HG03354 (cell line): ENCODE results near the gene POGLUT3.
A peak's percentile ranks its signal among the peaks of the same experiment; 100 is the strongest.

Experiments used
- ATAC-seq: cut with Tn5 transposase; IDR thresholded peaks from one replicate; pipeline ENCODE4 v1.9.1; 2021; ENCODE audit warnings: mild to moderate bottlenecking; ENCODE audit not compliant: unreplicated experiment, poor library complexity, severe bottlenecking

POGLUT3 gene

GRCh38 chr11:108501396-108501795, 3.2 kb upstream of the POGLUT3 start:
- no peak for ATAC-seq

GRCh38 chr11:108500721-108501120, 2.5 kb upstream of the POGLUT3 start:
- ATAC-seq, result no peak

- no peak for ATAC-seq
Observed at GRCh38 chr11:108500169-108500568, 2.0 kb upstream of the POGLUT3 start.

GRCh38 chr11:108498816-108499408, 728 bp upstream of the POGLUT3 start:
- peak; percentile 13 for ATAC-seq

GRCh38 chr11:108497317-108498045, 703 bp downstream of the POGLUT3 start:
- peak; percentile 56 for ATAC-seq

- no peak for ATAC-seq
Observed at GRCh38 chr11:108496643-108497256, 1.4 kb downstream of the POGLUT3 start.

GRCh38 chr11:108495326-108495725, 2.9 kb downstream of the POGLUT3 start:
- ATAC-seq, result no peak

- ATAC-seq, result no peak
Observed at GRCh38 chr11:108494182-108494581, 4.0 kb downstream of the POGLUT3 start.

- no peak for ATAC-seq
Observed at GRCh38 chr11:108491936-108492335, 6.2 kb downstream of the POGLUT3 start.

- ATAC-seq, result no peak
Observed at GRCh38 chr11:108486828-108487227, 11.4 kb downstream of the POGLUT3 start.

GRCh38 chr11:108486331-108486730, 11.9 kb downstream of the POGLUT3 start:
- ATAC-seq, result no peak

- no peak for ATAC-seq
Observed at GRCh38 chr11:108483163-108483562, 15.0 kb downstream of the POGLUT3 start.

GRCh38 chr11:108474664-108475463, 23.3 kb downstream of the POGLUT3 start:
- ATAC-seq, result no peak

- no peak for ATAC-seq
Observed at GRCh38 chr11:108472681-108473080, 25.5 kb downstream of the POGLUT3 start.

- no peak for ATAC-seq
Observed at GRCh38 chr11:108468478-108468864, 29.7 kb downstream of the POGLUT3 start.

GRCh38 chr11:108467091-108467823, 30.9 kb downstream of the POGLUT3 start, which contains the start of gene C11orf65:
TSS of gene C11orf65 (minus strand) at chr11:108467529. CDS start at chr11:108461559, 5,970 bp downstream.
- peak; percentile 99 for ATAC-seq

GRCh38 chr11:108466405-108466804, 31.8 kb downstream of the POGLUT3 start:
- ATAC-seq, result no peak

- ATAC-seq, result no peak
Observed at GRCh38 chr11:108453207-108453835, 44.9 kb downstream of the POGLUT3 start.
